Adrenal gland (tissue), 5 donors: ENCODE results near the gene PSMG1.

Experiments
- POLR2A ChIP-seq, 2 donors: fragments of 450-650 bp; IDR thresholded peaks; one replicate each; pipeline ENCODE4 v1.6.1; 2017; ENCODE audit warnings: antibody characterized with exemption in 2 of 2, mild to moderate bottlenecking in 2 of 2, moderate library complexity in 1 of 2
- TF ChIP-seq, protein P1 (sequence below), 6 experiments: fragments of 450-650 bp in 4 of 6; fragments of 200-600 bp in 2 of 6; sonication (generic) in 1 of 6; IDR thresholded peaks; 1 replicate in 5 of 6; 2 replicates in 1 of 6; pipeline versions ENCODE4 v1.5.1 to v1.8.0; 2016 to 2021; ENCODE audit warnings: antibody characterized with exemption in 6 of 6, mild to moderate bottlenecking in 2 of 6, moderate library complexity in 1 of 6
- donor health status: DM: no; HTN: no; CAD: no.

GRCh38 chr21:39149882-39150281, 33.4 kb downstream of the PSMG1 start:
- TF ChIP-seq, protein P1, sequence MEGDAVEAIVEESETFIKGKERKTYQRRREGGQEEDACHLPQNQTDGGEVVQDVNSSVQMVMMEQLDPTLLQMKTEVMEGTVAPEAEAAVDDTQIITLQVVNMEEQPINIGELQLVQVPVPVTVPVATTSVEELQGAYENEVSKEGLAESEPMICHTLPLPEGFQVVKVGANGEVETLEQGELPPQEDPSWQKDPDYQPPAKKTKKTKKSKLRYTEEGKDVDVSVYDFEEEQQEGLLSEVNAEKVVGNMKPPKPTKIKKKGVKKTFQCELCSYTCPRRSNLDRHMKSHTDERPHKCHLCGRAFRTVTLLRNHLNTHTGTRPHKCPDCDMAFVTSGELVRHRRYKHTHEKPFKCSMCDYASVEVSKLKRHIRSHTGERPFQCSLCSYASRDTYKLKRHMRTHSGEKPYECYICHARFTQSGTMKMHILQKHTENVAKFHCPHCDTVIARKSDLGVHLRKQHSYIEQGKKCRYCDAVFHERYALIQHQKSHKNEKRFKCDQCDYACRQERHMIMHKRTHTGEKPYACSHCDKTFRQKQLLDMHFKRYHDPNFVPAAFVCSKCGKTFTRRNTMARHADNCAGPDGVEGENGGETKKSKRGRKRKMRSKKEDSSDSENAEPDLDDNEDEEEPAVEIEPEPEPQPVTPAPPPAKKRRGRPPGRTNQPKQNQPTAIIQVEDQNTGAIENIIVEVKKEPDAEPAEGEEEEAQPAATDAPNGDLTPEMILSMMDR (IDR thresholded peaks at IDR 0.05), result no peak
- TF ChIP-seq POLR2A (IDR thresholded peaks at IDR 0.05), result no peak
